GM18511 (cell line): ENCODE data around the gene KLHL17.
"Not testable (repeated sequence)": the region's sequence is repeated elsewhere in the genome, so short reads cannot be mapped to it uniquely, and the experiment has no call there.

ENCODE experiments used
- ATAC-seq: cut with Tn5 transposase; IDR thresholded peaks from one replicate; pipeline ENCODE4 v1.9.1; 2021; ENCODE audit warnings: mild to moderate bottlenecking, moderate library complexity; ENCODE audit not compliant: unreplicated experiment

The KLHL17 gene

GRCh38 chr1:966135-966703, 5.8 kb downstream of the KLHL17 start, which contains the start of gene PLEKHN1:
Gene PLEKHN1, plus strand, starts transcription at chr1:966482. Its CDS starts 50 bp downstream, at chr1:966532.
- peak; percentile 42 for ATAC-seq

GRCh38 chr1:966704-967300, 6.4 kb downstream of the KLHL17 start:
- ATAC-seq: peak; percentile 78

GRCh38 chr1:967466-968343, 7.3 kb downstream of the KLHL17 start:
- no peak for ATAC-seq

- no peak for ATAC-seq
These were observed 9.0 kb downstream of the KLHL17 start for GRCh38 chr1:969260-969855.

GRCh38 chr1:970242-970972, 10.0 kb downstream of the KLHL17 start:
- ATAC-seq: no peak

- no peak for ATAC-seq
These were observed 10.8 kb downstream of the KLHL17 start for GRCh38 chr1:970973-971730.

GRCh38 chr1:971751-972506, 11.5 kb downstream of the KLHL17 start:
- no peak for ATAC-seq

GRCh38 chr1:972726-973458, 12.5 kb downstream of the KLHL17 start:
- ATAC-seq: no peak

- no peak for ATAC-seq
These were observed 13.3 kb downstream of the KLHL17 start for GRCh38 chr1:973459-974292.

GRCh38 chr1:974293-974640, 13.9 kb downstream of the KLHL17 start:
- ATAC-seq: no peak

GRCh38 chr1:974687-975328, 14.4 kb downstream of the KLHL17 start:
- no peak for ATAC-seq

- no peak for ATAC-seq
These were observed 15.0 kb downstream of the KLHL17 start for GRCh38 chr1:975365-975764.

GRCh38 chr1:975896-976683, 15.7 kb downstream of the KLHL17 start:
- ATAC-seq: peak; percentile 77

- not testable (repeated sequence) for ATAC-seq
These were observed 16.4 kb downstream of the KLHL17 start for GRCh38 chr1:976791-977190.

GRCh38 chr1:978069-978834, 17.9 kb downstream of the KLHL17 start:
- ATAC-seq: no peak
